Stimulated activated CD4-positive, alpha-beta T cell treated with anti-CD3 and anti-CD28 coated beads, TNF-alpha, amount 100 ng/mL, for 4 hours (primary cell): ENCODE data around the gene EPB41L4A.

Experiments used
- DNase-seq, 3 experiments: peaks; one replicate each; pipeline ENCODE4 v3.0.0-alpha.2; 2020; ENCODE audit warnings: low read depth in 3 of 3

EPB41L4A gene

GRCh38 chr5:112356178-112356956, 62.7 kb downstream of the EPB41L4A start:
- no peak for DNase-seq

- no peak for DNase-seq
Observed at GRCh38 chr5:112355058-112355685, 63.9 kb downstream of the EPB41L4A start.

- DNase-seq: no peak
Observed at GRCh38 chr5:112353678-112354077, 65.4 kb downstream of the EPB41L4A start.

- no peak for DNase-seq
Observed at GRCh38 chr5:112351225-112351624, 67.9 kb downstream of the EPB41L4A start.

- no peak for DNase-seq
Observed at GRCh38 chr5:112350626-112351025, 68.5 kb downstream of the EPB41L4A start.

- DNase-seq: no peak
Observed at GRCh38 chr5:112349371-112349770, 69.7 kb downstream of the EPB41L4A start.

GRCh38 chr5:112348915-112349314, 70.2 kb downstream of the EPB41L4A start:
- DNase-seq: no peak

GRCh38 chr5:112348387-112348786, 70.7 kb downstream of the EPB41L4A start:
- DNase-seq: no peak

- DNase-seq: no peak
Observed at GRCh38 chr5:112346411-112347044, 72.5 kb downstream of the EPB41L4A start.

GRCh38 chr5:112344540-112344939, 74.5 kb downstream of the EPB41L4A start:
- DNase-seq: no peak

GRCh38 chr5:112342389-112342788, 76.7 kb downstream of the EPB41L4A start:
- DNase-seq: no peak

- DNase-seq: no peak
Observed at GRCh38 chr5:112339761-112340160, 79.3 kb downstream of the EPB41L4A start.

GRCh38 chr5:112338681-112339337, 80.3 kb downstream of the EPB41L4A start:
- DNase-seq: no peak

- no peak for DNase-seq
Observed at GRCh38 chr5:112333331-112333781, 85.7 kb downstream of the EPB41L4A start.

- DNase-seq: no peak
Observed at GRCh38 chr5:112331892-112332291, 87.2 kb downstream of the EPB41L4A start.

- no peak for DNase-seq
Observed at GRCh38 chr5:112329419-112330090, 89.5 kb downstream of the EPB41L4A start.

GRCh38 chr5:112323166-112323565, 95.9 kb downstream of the EPB41L4A start:
- no peak for DNase-seq

- no peak for DNase-seq
Observed at GRCh38 chr5:112320408-112320807, 98.7 kb downstream of the EPB41L4A start.

- no peak for DNase-seq
Observed at GRCh38 chr5:112318346-112318745, 100.7 kb downstream of the EPB41L4A start.

GRCh38 chr5:112317866-112318265, 101.2 kb downstream of the EPB41L4A start:
- no peak for DNase-seq

GRCh38 chr5:112316731-112317130, 102.3 kb downstream of the EPB41L4A start:
- DNase-seq: no peak

- no peak for DNase-seq
Observed at GRCh38 chr5:112316006-112316405, 103.1 kb downstream of the EPB41L4A start.
